GM19463 (cell line): ENCODE data around the gene CABP2.

Source experiments
- ATAC-seq: cut with Tn5 transposase; IDR thresholded peaks from one replicate; pipeline ENCODE4 v1.9.1; 2021; ENCODE audit warnings: mild to moderate bottlenecking, moderate library complexity; ENCODE audit not compliant: unreplicated experiment

CABP2 gene

GRCh38 chr11:67508486-67509121, 14.6 kb downstream of the CABP2 start:
- ATAC-seq, result peak; percentile 36

GRCh38 chr11:67507864-67508485, 15.3 kb downstream of the CABP2 start, which contains the start of gene CDK2AP2:
Gene CDK2AP2, minus strand, starts transcription at chr11:67508162. Its CDS starts 80 bp downstream, at chr11:67508082.
- peak; percentile 73 for ATAC-seq

- ATAC-seq, result no peak
Measured at GRCh38 chr11:67507242-67507863, 15.9 kb downstream of the CABP2 start.

- ATAC-seq, result no peak
Measured at GRCh38 chr11:67506426-67507051, 16.7 kb downstream of the CABP2 start.

GRCh38 chr11:67505605-67506396, 17.4 kb downstream of the CABP2 start:
- ATAC-seq, result no peak

- ATAC-seq, result no peak
Measured at GRCh38 chr11:67504950-67505581, 18.2 kb downstream of the CABP2 start, which contains the start of gene PITPNM1. Gene PITPNM1, minus strand, starts transcription at chr11:67505363. Its CDS starts 1,183 bp downstream, at chr11:67504180.

GRCh38 chr11:67504005-67504949, 19.0 kb downstream of the CABP2 start:
- ATAC-seq, result no peak

- ATAC-seq, result no peak
Measured at GRCh38 chr11:67503119-67504004, 19.9 kb downstream of the CABP2 start.

GRCh38 chr11:67502328-67502979, 20.8 kb downstream of the CABP2 start:
- ATAC-seq, result no peak

GRCh38 chr11:67501854-67502253, 21.4 kb downstream of the CABP2 start:
- ATAC-seq, result no peak

GRCh38 chr11:67500831-67501715, 22.2 kb downstream of the CABP2 start:
- no peak for ATAC-seq

- no peak for ATAC-seq
Measured at GRCh38 chr11:67500484-67500821, 22.8 kb downstream of the CABP2 start.

GRCh38 chr11:67499808-67500483, 23.3 kb downstream of the CABP2 start:
- no peak for ATAC-seq

GRCh38 chr11:67498544-67498972, 24.7 kb downstream of the CABP2 start:
- no peak for ATAC-seq

GRCh38 chr11:67497656-67498291, 25.5 kb downstream of the CABP2 start:
- no peak for ATAC-seq

GRCh38 chr11:67496113-67496512, 27.1 kb downstream of the CABP2 start:
- no peak for ATAC-seq
